HL-60 (cell line): ENCODE measurements around the gene SECTM1.
A peak's percentile ranks its signal among the peaks of the same experiment; 100 is the strongest.

Source experiments
- DNase-seq, 2 experiments: peaks; one replicate each; pipeline ENCODE4 v3.0.0-alpha.2; 2010 to 2020; ENCODE audit warnings: low read depth in 1 of 2, low spot score in 1 of 2
- H3K27ac ChIP-seq: fragments of 250-450 bp; sonication (Bioruptor Pico); replicated peaks from 2 replicates; pipeline ENCODE4 v1.5.1; 2020; ENCODE audit warnings: mild to moderate bottlenecking, moderate library complexity
- H3K27me3 ChIP-seq: fragments of 250-450 bp; sonication (Bioruptor Pico); 2 replicates; pipeline ENCODE4 v1.5.1; 2021; ENCODE audit warnings: mild to moderate bottlenecking, moderate library complexity; ENCODE audit not compliant: insufficient read depth, poor library complexity, severe bottlenecking
- H3K4me3 ChIP-seq: replicated peaks from 2 replicates; pipeline ENCODE4 v1.5.1; 2011; ENCODE audit warnings: mild to moderate bottlenecking, control low read depth, low read length; ENCODE audit not compliant: insufficient read depth
- CTCF ChIP-seq: IDR thresholded peaks from one replicate; pipeline ENCODE4 v1.5.1; 2011; ENCODE audit warnings: low read length, control low read depth, inconsistent platforms; ENCODE audit not compliant: insufficient read depth
- GABPA ChIP-seq: IDR thresholded peaks from 2 replicates; pipeline ENCODE4 v1.6.1; 2012; ENCODE audit warnings: low read depth
- POLR2AphosphoS5 ChIP-seq: IDR thresholded peaks from 2 replicates; pipeline ENCODE4 v1.6.1; 2012; ENCODE audit warnings: low read depth
- REST ChIP-seq: IDR thresholded peaks from 2 replicates; pipeline ENCODE4 v1.6.1; 2012; ENCODE audit warnings: low read depth; ENCODE audit not compliant: insufficient replicate concordance
- SPI1 ChIP-seq: IDR thresholded peaks from 2 replicates; pipeline ENCODE4 v1.6.1; 2012; ENCODE audit warnings: low read depth, mild to moderate bottlenecking, borderline replicate concordance

SECTM1 gene

GRCh38 chr17:82334204-82334621 lies 647 bp upstream of the SECTM1 start:
- Histone ChIP-seq H3K4me3 (no peak overlapping the region), H3K27ac (no peak overlapping the region), H3K27me3 (peaks cover 41% of the 10 kb centered on the region)
- no peak for DNase-seq
- no peak for TF ChIP-seq CTCF
- no peak for TF ChIP-seq POLR2AphosphoS5
- no peak for TF ChIP-seq SPI1
- no peak for TF ChIP-seq GABPA
- no peak for TF ChIP-seq REST

- H3K27me3 ChIP-seq: peaks cover 41% of the 10 kb centered on the region
- peak; percentile 34; the same call in 1 of the 2 replicates for TF ChIP-seq SPI1
- TF ChIP-seq CTCF: no peak
- peak overlapping the region; percentile 13; the same call in 1 of the 2 replicates for H3K4me3 ChIP-seq
- no peak overlapping the region for H3K27ac ChIP-seq
- peak in 1 of 2 experiments; percentile 60 for DNase-seq
These were observed 792 bp downstream of the SECTM1 start for GRCh38 chr17:82332669-82333278.

GRCh38 chr17:82331345-82331939 lies 2.1 kb downstream of the SECTM1 start:
- H3K27ac ChIP-seq: no peak overlapping the region
- no peak for TF ChIP-seq CTCF
- TF ChIP-seq SPI1: no peak
- TF ChIP-seq GABPA: no peak
- no peak for TF ChIP-seq REST
- TF ChIP-seq POLR2AphosphoS5: no peak
- H3K4me3 ChIP-seq: no peak overlapping the region
- no peak for DNase-seq
- H3K27me3 ChIP-seq: peaks cover 41% of the 10 kb centered on the region
